GM23338 (cell line): ENCODE data around the gene LASP1NB.
A peak's percentile ranks its signal among the peaks of the same experiment; 100 is the strongest.

ENCODE experiments used
- ATAC-seq: fragments of 200-7000 bp; cut with Tn5 transposase; 3 replicates; pipeline ENCODE4 v1.9.1; 2020
- DNase-seq: peaks from one replicate; pipeline ENCODE4 v3.0.0-alpha.2; 2015; ENCODE audit warnings: low spot score
- H2AFZ ChIP-seq: fragments of 200-600 bp; sonication (generic); 2 replicates; pipeline ENCODE4 v1.8.0; 2016; ENCODE audit warnings: antibody characterized with exemption, mild to moderate bottlenecking, moderate library complexity
- H3F3A ChIP-seq: fragments of 200-600 bp; sonication (generic); replicated peaks from 2 replicates; pipeline ENCODE4 v1.8.0; 2017; ENCODE audit warnings: antibody characterized with exemption, mixed run types, low read depth
- H3K27ac ChIP-seq: fragments of 200-600 bp; sonication (generic); 2 replicates; pipeline ENCODE4 v1.6.1; 2016; ENCODE audit warnings: low read depth
- H3K27me3 ChIP-seq: fragments of 200-600 bp; sonication (generic); 2 replicates; pipeline ENCODE4 v1.8.0; 2016; ENCODE audit warnings: mild to moderate bottlenecking, mixed run types, moderate library complexity; ENCODE audit not compliant: insufficient read depth
- H3K36me3 ChIP-seq: fragments of 200-600 bp; sonication (generic); 2 replicates; pipeline ENCODE4 v1.8.0; 2016; ENCODE audit warnings: mild to moderate bottlenecking; ENCODE audit not compliant: insufficient read depth
- H3K4me1 ChIP-seq: fragments of 200-600 bp; sonication (generic); 2 replicates; pipeline ENCODE4 v1.8.0; 2016; ENCODE audit warnings: mild to moderate bottlenecking, moderate library complexity; ENCODE audit not compliant: insufficient read depth
- H3K4me2 ChIP-seq: fragments of 200-600 bp; sonication (generic); 2 replicates; pipeline ENCODE4 v1.7.1; 2017; ENCODE audit warnings: mixed run types
- H3K4me3 ChIP-seq: fragments of 200-600 bp; sonication (generic); 2 replicates; pipeline ENCODE4 v1.6.1; 2016; ENCODE audit warnings: mixed run types
- H3K79me2 ChIP-seq: fragments of 200-600 bp; sonication (generic); replicated peaks from 2 replicates; pipeline ENCODE4 v1.8.0; 2017; ENCODE audit warnings: mild to moderate bottlenecking; ENCODE audit not compliant: insufficient read depth
- H3K9me2 ChIP-seq: fragments of 200-600 bp; sonication (generic); 2 replicates; pipeline ENCODE4 v1.8.0; 2017; ENCODE audit not compliant: insufficient read depth
- H4K20me1 ChIP-seq: fragments of 200-600 bp; sonication (generic); replicated peaks from 2 replicates; pipeline ENCODE4 v1.8.0; 2017; ENCODE audit warnings: mild to moderate bottlenecking; ENCODE audit not compliant: insufficient read depth
- H3K27ac Mint-ChIP-seq: 2 replicates; pipeline ENCODE4 v1.8.0; 2020; ENCODE audit warnings: inconsistent platforms, mild to moderate bottlenecking, moderate library complexity, mixed read lengths
- H3K27me3 Mint-ChIP-seq: 3 replicates; pipeline ENCODE4 v1.8.0; 2022; ENCODE audit warnings: low read depth, mild to moderate bottlenecking, moderate library complexity, mixed read lengths, inconsistent platforms; ENCODE audit not compliant: insufficient read depth, poor library complexity
- H3K36me3 Mint-ChIP-seq: 3 replicates; pipeline ENCODE4 v1.8.0; 2021; ENCODE audit warnings: low read depth, mild to moderate bottlenecking, inconsistent platforms, moderate library complexity, mixed read lengths
- H3K4me1 Mint-ChIP-seq: 3 replicates; pipeline ENCODE4 v1.8.0; 2020; ENCODE audit warnings: mild to moderate bottlenecking, inconsistent platforms, mixed read lengths
- H3K4me3 Mint-ChIP-seq: 3 replicates; pipeline ENCODE4 v1.8.0; 2021; ENCODE audit warnings: moderate library complexity, mild to moderate bottlenecking, inconsistent platforms, mixed read lengths
- H3K9me3 Mint-ChIP-seq: 3 replicates; pipeline ENCODE4 v1.8.0; 2020; ENCODE audit warnings: moderate library complexity, mild to moderate bottlenecking, inconsistent platforms, mixed read lengths
- CREB1 ChIP-seq: fragments of 250-450 bp; sonication (Bioruptor Pico); IDR thresholded peaks from 2 replicates; pipeline ENCODE4 v1.5.0; 2020; ENCODE audit warnings: low read depth, mild to moderate bottlenecking, moderate library complexity
- EZH2 ChIP-seq: fragments of 200-600 bp; sonication (generic); IDR thresholded peaks from one replicate; pipeline ENCODE4 v1.8.0; 2017; ENCODE audit warnings: antibody characterized with exemption, mild to moderate bottlenecking, low read depth; ENCODE audit not compliant: unreplicated experiment
- EZH2phosphoT487 ChIP-seq: fragments of 200-600 bp; sonication (generic); IDR thresholded peaks from one replicate; pipeline ENCODE4 v1.8.1; 2018; ENCODE audit warnings: antibody characterized with exemption; ENCODE audit not compliant: unreplicated experiment
- JUNB ChIP-seq: IDR thresholded peaks from one replicate; pipeline ENCODE4 v1.6.1; 2016; ENCODE audit warnings: antibody characterized with exemption; ENCODE audit not compliant: unreplicated experiment
- NANOG ChIP-seq: IDR thresholded peaks from 2 replicates; pipeline ENCODE4 v1.6.1; 2016; ENCODE audit warnings: antibody characterized with exemption, borderline replicate concordance
- POLR2AphosphoS5 ChIP-seq: IDR thresholded peaks from 2 replicates; pipeline ENCODE4 v1.6.1; 2016; ENCODE audit warnings: antibody characterized with exemption, low read depth
- REST ChIP-seq: IDR thresholded peaks from one replicate; pipeline ENCODE4 v1.6.1; 2018; ENCODE audit warnings: antibody characterized with exemption; ENCODE audit not compliant: unreplicated experiment
- STAT1 ChIP-seq: IDR thresholded peaks from one replicate; pipeline ENCODE4 v1.6.1; 2016; ENCODE audit warnings: antibody characterized with exemption; ENCODE audit not compliant: unreplicated experiment
- ZNF114 ChIP-seq: fragments of 250-450 bp; sonication (Bioruptor Pico); IDR thresholded peaks from 2 replicates; pipeline ENCODE4 v1.5.0; 2020; ENCODE audit warnings: mild to moderate bottlenecking, moderate library complexity
- ZNF331 ChIP-seq: fragments of 250-450 bp; sonication (Bioruptor Pico); IDR thresholded peaks from 2 replicates; pipeline ENCODE4 v1.5.0; 2020; ENCODE audit warnings: low read depth, mild to moderate bottlenecking, moderate library complexity
- TF ChIP-seq, protein P1 (sequence below): IDR thresholded peaks from 2 replicates; pipeline ENCODE4 v1.6.1; 2016; ENCODE audit warnings: antibody characterized with exemption
- TF ChIP-seq, protein P2 (sequence below), 2 experiments: fragments of 200-600 bp in 1 of 2; sonication (generic) in 1 of 2; conservative IDR thresholded peaks; 2 replicates each; pipeline versions ENCODE4 v1.5.1 to v1.6.1; 2016 to 2017; ENCODE audit warnings: antibody characterized with exemption in 2 of 2, low read depth in 2 of 2, mild to moderate bottlenecking in 2 of 2, moderate library complexity in 1 of 2

Gene LASP1NB

DNA sequence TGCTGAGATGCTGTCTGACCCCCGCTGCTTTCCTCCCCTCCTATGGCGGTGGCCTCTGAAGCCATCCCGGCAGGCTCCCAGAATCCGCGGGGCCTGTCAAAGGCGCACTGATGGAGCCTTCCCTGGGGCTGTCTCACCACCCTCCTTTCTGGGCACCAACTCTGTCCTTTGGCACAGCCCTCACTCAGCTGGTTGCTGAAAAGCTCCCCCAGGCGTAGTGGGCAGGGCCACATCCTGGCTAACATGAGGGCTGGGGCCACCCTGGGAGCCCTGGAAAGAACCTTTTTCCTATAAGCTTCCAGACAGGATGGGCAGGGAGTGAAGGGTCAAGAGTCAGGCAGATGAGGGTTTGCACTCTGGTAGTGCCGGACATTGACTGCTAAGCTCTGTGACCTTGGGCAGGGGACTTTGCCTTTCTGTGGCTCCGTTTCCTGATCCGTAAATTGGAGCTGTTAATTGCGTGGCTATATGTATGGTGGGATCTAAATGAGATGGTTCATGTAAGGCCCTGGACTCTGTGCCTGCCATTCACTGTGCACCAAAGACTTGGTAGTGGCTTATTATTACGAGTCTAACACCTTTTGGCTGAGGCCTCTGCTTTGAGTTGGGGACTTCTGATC lies 27.6 kb upstream of the LASP1NB start (continued):
- TF ChIP-seq NANOG (no peak), STAT1 (no peak), EZH2 (no peak), EZH2phosphoT487 (no peak), ZNF331 (CRISPR knock-in tag) (no peak), JUNB (no peak)
- TF ChIP-seq, protein P1, sequence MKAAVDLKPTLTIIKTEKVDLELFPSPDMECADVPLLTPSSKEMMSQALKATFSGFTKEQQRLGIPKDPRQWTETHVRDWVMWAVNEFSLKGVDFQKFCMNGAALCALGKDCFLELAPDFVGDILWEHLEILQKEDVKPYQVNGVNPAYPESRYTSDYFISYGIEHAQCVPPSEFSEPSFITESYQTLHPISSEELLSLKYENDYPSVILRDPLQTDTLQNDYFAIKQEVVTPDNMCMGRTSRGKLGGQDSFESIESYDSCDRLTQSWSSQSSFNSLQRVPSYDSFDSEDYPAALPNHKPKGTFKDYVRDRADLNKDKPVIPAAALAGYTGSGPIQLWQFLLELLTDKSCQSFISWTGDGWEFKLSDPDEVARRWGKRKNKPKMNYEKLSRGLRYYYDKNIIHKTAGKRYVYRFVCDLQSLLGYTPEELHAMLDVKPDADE: no peak
- TF ChIP-seq, protein P2, sequence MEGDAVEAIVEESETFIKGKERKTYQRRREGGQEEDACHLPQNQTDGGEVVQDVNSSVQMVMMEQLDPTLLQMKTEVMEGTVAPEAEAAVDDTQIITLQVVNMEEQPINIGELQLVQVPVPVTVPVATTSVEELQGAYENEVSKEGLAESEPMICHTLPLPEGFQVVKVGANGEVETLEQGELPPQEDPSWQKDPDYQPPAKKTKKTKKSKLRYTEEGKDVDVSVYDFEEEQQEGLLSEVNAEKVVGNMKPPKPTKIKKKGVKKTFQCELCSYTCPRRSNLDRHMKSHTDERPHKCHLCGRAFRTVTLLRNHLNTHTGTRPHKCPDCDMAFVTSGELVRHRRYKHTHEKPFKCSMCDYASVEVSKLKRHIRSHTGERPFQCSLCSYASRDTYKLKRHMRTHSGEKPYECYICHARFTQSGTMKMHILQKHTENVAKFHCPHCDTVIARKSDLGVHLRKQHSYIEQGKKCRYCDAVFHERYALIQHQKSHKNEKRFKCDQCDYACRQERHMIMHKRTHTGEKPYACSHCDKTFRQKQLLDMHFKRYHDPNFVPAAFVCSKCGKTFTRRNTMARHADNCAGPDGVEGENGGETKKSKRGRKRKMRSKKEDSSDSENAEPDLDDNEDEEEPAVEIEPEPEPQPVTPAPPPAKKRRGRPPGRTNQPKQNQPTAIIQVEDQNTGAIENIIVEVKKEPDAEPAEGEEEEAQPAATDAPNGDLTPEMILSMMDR (conservative IDR thresholded peaks at IDR 0.05; ENCODE audit: low read depth in 2 of 2): no peak

- Mint-ChIP-seq H3K27ac (0 out of 2 replicates have a peak overlapping the region, but pooled peaks have one; percentile 77), H3K4me3 (no peak overlapping the region), H3K27me3 (peaks cover 4% of the 10 kb centered on the region), H3K36me3 (peaks cover 39% of the 10 kb centered on the region), H3K9me3 (no peaks in the 10 kb centered on the region), H3K4me1 (peaks cover 38% of the 10 kb centered on the region)
- Histone ChIP-seq H3K4me1 (peaks cover 35% of the 10 kb centered on the region), H3K79me2 (peaks cover 9% of the 10 kb centered on the region; the same call in 1 of the 2 replicates), H4K20me1 (peaks cover 4% of the 10 kb centered on the region; the same call in 1 of the 2 replicates), H2AFZ (no peak overlapping the region), H3K27me3 (no peaks in the 10 kb centered on the region), H3K27ac (0 out of 2 replicates have a peak overlapping the region, but pooled peaks have one; percentile 19), H3K4me3 (no peak overlapping the region), H3K36me3 (no peaks in the 10 kb centered on the region), H3K4me2 (no peak overlapping the region), H3K9me2 (no peaks in the 10 kb centered on the region), H3F3A (0 out of 2 replicates have a peak, but pooled peaks cover 14% of the 10 kb centered on the region)
- DNase-seq (no peak), ATAC-seq (no peak)
- TF ChIP-seq POLR2AphosphoS5 (no peak), ZNF331 (CRISPR knock-in tag) (no peak), REST (no peak), EZH2phosphoT487 (no peak), JUNB (no peak), CREB1 (CRISPR knock-in tag) (no peak), ZNF114 (CRISPR knock-in tag) (no peak)
Observed at GRCh38 chr17:38898291-38898679, 27.1 kb upstream of the LASP1NB start.
